GM18519 (cell line): ENCODE measurements around the gene ERI3.

ENCODE experiments used
- ATAC-seq: cut with Tn5 transposase; IDR thresholded peaks from one replicate; pipeline ENCODE4 v1.9.1; 2021; ENCODE audit warnings: mild to moderate bottlenecking, moderate library complexity; ENCODE audit not compliant: unreplicated experiment, low FRiP score

Gene ERI3

DNA sequence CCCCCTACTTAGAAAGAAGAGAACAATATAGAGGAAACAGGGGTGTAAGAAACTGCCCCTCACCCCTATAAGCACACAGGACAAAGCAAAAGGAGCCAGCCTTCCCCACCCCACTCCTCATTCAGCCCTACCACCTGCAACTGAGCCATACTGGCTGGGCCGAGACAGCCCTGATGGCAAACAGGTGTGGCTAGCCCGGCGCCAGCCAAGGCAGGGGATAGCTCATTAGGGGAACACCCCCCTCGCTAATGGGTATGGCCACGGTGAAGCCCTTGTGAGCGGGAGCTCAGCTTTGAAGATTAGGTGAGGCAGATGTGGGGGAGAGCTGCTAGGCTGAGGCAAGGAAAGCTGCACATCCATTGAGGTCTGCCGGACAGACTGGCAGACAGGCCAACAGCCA, 65.5 kb downstream of the ERI3 start:
- ATAC-seq, result no peak

GRCh38 chr1:44288883-44289282, 66.2 kb downstream of the ERI3 start:
- no peak for ATAC-seq

DNA sequence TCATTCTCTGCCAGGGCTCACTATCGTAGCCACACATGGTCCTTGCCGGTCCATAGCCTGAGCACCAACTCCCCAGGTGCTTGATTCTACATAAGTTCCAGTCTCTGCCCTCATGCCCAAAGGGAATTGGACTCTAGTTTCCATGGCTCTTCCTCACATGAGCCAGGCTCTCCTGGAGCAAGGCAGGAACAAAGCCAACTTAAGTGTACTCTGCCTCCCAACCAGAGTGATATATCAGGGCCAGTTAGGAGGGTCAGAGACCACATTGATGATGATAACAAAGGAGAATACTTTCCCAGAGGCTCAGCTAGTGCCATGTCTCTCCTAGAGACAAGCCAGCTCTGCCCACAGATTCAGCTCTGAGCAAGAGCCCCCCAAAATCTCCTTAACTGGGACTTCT, 70.9 kb downstream of the ERI3 start:
- no peak for ATAC-seq

- no peak for ATAC-seq
These were observed 71.4 kb downstream of the ERI3 start for GRCh38 chr1:44283524-44284173.

DNA sequence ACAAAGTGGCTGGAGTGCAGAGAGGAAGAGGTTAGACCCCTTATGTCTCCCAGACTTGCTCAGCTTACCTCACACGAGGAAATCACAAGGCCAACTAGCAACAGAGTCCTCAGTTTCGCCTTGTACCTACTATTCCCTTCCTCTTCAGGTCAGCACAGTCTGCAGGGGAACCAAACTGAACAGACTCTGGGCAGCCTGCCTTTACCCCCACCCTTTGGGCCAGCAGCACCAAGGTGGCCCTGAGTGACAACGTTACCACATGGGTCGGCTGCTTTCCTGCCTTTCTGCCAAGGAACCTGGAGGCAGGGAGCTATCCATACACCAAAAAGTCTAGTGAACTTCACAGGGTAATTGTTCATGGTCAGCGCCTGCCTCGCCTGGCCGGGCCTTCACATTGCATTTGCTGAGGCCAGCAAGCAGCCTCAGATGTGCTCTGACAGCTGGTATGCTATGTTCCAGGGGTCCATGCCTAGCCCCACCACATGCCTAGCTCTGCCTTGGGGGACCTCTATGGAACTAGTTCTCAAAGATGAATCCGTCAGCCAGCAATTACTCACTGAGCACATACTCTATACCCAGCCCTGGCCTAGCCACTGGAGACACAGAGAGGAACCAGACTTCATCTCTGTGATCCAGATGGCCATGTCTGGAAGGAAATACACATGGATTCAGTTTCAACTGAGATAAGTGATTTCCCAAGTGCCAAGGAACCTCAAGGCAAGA, 72.2 kb downstream of the ERI3 start:
- ATAC-seq, result no peak

- ATAC-seq, result no peak
These were observed 72.9 kb downstream of the ERI3 start for GRCh38 chr1:44281962-44282703.

GRCh38 chr1:44276901-44277300, 78.2 kb downstream of the ERI3 start:
- no peak for ATAC-seq

- no peak for ATAC-seq
These were observed 79.1 kb downstream of the ERI3 start for GRCh38 chr1:44275991-44276405.

- ATAC-seq, result no peak
These were observed 79.6 kb downstream of the ERI3 start for GRCh38 chr1:44275296-44275962.

DNA sequence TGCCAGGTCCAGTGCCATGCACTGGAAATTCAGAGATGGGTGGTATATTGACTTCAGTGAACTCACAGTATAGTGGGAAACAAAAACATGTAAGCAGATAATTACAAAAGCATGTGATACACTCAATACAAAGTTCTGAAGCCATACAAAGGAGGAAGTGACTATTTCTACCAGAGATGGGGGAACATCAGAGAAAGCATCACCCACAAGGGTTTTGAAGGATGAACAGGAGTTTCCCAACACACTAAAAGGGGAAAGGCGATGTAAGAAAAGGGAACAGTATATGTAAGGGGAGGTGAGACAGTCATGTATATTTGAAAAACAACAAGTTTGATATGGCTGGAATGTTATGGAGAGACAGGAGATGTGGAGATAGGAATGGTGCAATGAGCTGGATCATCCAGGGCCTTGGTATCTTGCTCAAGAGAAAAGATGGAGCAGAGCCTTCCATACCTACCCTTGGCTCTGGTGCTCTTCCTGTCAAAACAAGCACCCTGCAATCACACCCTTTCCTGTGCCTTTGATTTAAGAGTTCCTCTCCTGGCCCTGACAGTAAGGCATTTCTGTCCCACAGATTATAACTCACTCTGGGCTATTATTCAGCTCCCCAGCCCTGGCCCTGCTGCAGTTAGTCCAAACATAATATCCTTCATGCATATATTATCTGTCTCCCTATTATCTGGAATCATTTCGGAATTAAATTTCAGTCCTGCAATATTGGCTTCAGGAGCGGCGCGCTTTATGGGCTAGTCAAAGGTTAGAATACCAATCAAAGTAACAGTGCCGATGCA, 81.3 kb downstream of the ERI3 start:
- no peak for ATAC-seq

DNA sequence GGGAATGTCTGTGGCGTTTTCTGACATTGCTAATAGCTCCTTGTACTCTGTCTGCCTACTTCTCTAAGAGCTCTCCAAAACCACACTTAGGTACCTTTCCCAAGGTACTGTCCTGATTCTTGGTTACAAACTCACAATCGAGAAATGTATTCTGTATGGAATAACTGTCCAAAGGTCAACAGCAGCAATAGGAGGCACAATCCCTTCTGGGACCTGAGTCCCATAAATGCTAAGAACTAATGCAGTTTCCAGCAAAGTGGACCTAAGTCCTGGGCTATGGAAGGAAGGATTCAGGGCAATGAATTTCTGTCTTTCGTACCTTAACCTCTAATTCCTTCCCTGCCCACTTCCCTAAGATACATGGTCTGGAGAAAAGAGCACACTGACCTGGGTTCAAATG, 82.1 kb downstream of the ERI3 start:
- ATAC-seq, result no peak

DNA sequence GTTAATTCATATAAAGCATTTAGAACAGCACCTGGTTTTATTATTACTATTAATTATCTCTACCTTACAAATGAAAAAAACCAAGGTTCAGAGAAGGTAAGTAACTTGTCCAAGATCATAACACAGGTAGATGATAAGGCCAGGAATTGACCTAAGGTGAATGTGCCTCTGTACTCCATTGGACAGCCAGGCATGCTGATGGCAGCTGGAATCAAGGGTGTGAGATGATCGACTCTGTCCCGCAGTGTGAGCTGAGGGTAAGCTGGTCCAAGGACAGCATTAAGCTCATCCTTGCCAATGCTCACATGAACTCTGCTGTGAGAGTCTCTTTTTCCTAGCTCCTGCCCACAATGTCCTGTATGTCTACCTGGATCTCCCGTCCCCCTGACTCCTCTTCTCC, 83.4 kb downstream of the ERI3 start:
- ATAC-seq, result no peak

DNA sequence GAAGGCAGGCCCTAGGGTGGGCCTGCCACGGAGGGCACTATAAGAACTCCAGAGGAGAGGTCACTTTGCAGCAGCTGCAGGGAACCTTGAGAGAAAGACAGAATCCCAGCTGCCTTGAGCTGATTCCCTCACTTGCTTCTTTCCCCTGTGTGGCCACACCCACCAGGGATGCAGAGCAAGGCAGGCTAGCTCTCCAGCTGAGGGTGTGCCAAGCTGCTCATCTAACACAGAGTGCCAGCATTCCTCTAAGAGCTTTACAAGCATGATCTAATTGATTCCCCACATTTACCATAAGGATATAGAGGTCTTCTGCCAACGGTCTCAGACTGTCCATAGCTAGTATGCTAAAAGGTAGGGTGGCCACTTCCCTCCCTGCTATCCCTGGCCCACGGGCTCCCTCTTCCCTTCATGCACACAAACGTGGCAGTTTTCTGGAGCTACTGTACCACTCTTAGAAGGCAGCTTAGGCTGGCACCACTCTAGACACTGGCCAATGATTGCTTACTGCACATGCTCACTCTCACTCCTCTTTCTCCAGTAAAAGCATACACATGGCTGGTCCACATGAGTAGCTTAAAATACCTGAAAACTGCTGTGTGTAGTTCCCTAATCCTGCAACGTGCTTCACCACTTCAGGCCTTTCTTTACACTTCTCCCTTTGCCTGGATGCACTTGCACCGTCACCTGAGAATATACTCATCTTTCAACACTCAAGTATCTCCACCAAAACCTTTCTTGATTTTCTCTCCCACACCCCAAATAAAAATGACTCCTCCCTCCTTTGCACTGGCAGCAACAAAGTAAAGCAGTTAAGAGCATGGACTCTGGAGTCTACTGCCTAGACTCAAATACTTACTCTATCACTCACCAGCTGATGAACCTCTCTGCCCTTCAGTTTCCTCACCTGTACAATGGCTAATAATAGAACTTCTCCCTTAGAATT, 84.1 kb downstream of the ERI3 start:
- no peak for ATAC-seq

DNA sequence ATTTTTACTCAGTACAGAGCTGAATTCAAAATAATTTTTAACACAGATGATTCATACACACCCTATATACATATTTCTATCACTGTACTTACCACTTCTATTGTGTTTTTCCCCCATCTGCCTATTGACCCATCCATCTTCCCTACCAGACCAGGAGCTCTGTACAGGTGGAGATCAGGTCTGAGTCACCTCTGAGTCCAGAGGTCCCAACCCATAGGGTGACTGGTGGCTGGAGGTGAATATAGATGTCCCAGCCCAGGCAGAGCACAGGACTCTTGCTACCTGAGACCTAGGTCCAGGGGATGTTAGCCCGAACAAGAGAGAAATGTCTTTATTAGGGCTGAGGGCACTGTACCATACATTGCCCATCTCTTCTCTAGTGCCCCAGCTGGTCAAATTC, 87.0 kb downstream of the ERI3 start:
- ATAC-seq, result no peak

GRCh38 chr1:44267438-44267837, 87.6 kb downstream of the ERI3 start:
- no peak for ATAC-seq

- ATAC-seq, result no peak
These were observed 88.4 kb downstream of the ERI3 start for GRCh38 chr1:44266400-44267344.

DNA sequence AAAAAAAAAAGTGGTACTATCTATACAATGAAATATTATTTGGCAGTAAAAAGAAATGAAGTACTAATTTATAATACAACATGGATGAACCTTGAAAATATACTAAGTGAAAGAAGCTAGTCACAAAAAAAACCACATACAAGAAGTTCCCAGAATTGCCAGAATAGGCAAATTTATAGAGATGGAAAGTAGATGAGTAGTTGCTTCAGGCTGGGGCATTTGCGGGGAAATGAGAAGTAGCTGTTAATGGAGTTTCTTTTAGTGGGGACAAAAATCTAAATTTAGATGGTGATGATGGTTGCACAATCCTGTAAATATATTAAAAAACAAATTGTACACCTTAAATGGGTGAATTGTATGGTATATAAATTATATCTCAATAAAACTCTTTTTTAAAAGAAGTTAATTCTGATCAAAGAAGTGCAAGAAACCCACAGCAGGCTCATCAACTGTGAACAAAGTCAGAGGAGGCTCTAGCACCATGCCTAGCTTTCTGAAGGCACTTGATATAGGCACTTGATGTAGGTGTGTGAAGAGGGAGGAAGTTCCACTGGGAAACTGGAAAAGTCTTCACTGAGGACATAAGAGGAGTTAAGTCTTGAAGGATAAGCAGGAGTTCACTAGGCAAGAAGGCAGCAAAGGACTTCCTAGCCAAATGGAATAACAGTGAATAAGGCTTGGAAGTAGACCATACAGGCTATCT, 89.2 kb downstream of the ERI3 start:
- no peak for ATAC-seq

DNA sequence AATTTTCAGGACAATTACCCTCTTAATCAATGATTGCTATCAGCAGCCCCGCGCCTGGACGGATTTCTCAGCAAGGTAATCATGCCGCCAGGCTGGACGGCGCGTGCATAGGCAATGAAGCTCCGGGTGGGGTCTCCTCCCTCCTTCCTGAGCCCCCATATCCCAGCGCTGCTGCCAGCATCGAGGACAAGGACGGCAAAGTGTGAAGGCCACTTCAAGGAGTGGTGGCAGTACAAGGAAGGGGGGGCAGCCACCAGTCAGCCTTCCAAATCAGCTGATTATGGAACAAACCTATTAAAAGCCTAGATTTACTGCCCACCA, 90.6 kb downstream of the ERI3 start:
- ATAC-seq, result no peak
